PC-9 (cell line): ENCODE data around the gene SLC38A3. TPM values are rescaled to one million over a fixed set of nuclear protein-coding genes. Genes with fewer than 3 reads are reported as not detected.

ENCODE experiments used
- BruUV-seq: library from RNA; stranded (reverse); fragments of 400-500 nt; replicated peaks from 2 replicates; lab custom pipeline; 2021; lab: Mats Ljungman, UMichigan
- CTCF ChIA-PET: fragments of 300-600 bp; sonication (Branson Sonifier 250); formaldehyde crosslinking; loops from one replicate; lab custom pipeline; 2022; ENCODE audit warnings: antibody characterized with exemption; lab: Charles Lee
- POLR2A ChIA-PET: fragments of 300-600 bp; sonication (Branson Sonifier 250); formaldehyde crosslinking; loops from one replicate; lab custom pipeline; 2022; ENCODE audit warnings: antibody characterized with exemption; ENCODE audit not compliant: unreplicated experiment; lab: Charles Lee
- DNase-seq, 2 experiments: peaks; one replicate each; pipeline versions ENCODE4 v3.0.0 to v3.0.0-alpha.2; 2015 to 2022; ENCODE audit warnings: mixed read lengths in 1 of 2
- H2AFZ ChIP-seq: fragments of 200-600 bp; sonication (generic); 2 replicates; pipeline ENCODE4 v1.8.1; 2017; ENCODE audit warnings: antibody characterized with exemption
- H3F3A ChIP-seq: fragments of 200-600 bp; sonication (generic); 2 replicates; pipeline ENCODE4 v1.8.1; 2017; ENCODE audit warnings: antibody characterized with exemption, mild to moderate bottlenecking, low read depth; ENCODE audit not compliant: insufficient read depth
- H3K27ac ChIP-seq: fragments of 200-600 bp; sonication (generic); 2 replicates; pipeline ENCODE4 v1.6.1; 2016; ENCODE audit warnings: mixed run types
- H3K27me3 ChIP-seq: fragments of 200-600 bp; sonication (generic); 2 replicates; pipeline ENCODE4 v1.6.1; 2016; ENCODE audit warnings: low read depth, mixed run types; ENCODE audit not compliant: insufficient read depth
- H3K36me3 ChIP-seq: fragments of 200-600 bp; sonication (generic); 2 replicates; pipeline ENCODE4 v1.6.1; 2016; ENCODE audit warnings: low read depth, mixed run types
- H3K4me1 ChIP-seq: fragments of 200-600 bp; sonication (generic); replicated peaks from 2 replicates; pipeline ENCODE4 v1.6.1; 2016; ENCODE audit warnings: mixed run types; ENCODE audit not compliant: insufficient read depth
- H3K4me2 ChIP-seq: fragments of 200-600 bp; sonication (generic); 2 replicates; pipeline ENCODE4 v1.6.1; 2017; ENCODE audit warnings: mixed run types
- H3K4me3 ChIP-seq: fragments of 200-600 bp; sonication (generic); 2 replicates; pipeline ENCODE4 v1.6.1; 2016; ENCODE audit warnings: mixed run types
- H3K79me2 ChIP-seq: fragments of 200-600 bp; sonication (generic); 2 replicates; pipeline ENCODE4 v1.6.1; 2017; ENCODE audit warnings: low read depth, mixed run types
- H3K9me2 ChIP-seq: fragments of 200-600 bp; sonication (generic); 2 replicates; pipeline ENCODE4 v1.8.1; 2017; ENCODE audit warnings: mild to moderate bottlenecking; ENCODE audit not compliant: insufficient read depth
- H3K9me3 ChIP-seq: fragments of 200-600 bp; sonication (generic); 2 replicates; pipeline ENCODE4 v1.8.1; 2016; ENCODE audit warnings: low read depth; ENCODE audit not compliant: insufficient read depth
- H4K20me1 ChIP-seq: fragments of 200-600 bp; sonication (generic); 2 replicates; pipeline ENCODE4 v1.8.1; 2017; ENCODE audit not compliant: insufficient read depth
- CTCF ChIP-seq: fragments of 200-600 bp; sonication (generic); conservative IDR thresholded peaks from 2 replicates; pipeline ENCODE4 v1.6.1; 2017; ENCODE audit warnings: mixed run types, antibody characterized with exemption, mild to moderate bottlenecking, moderate library complexity
- EZH2 ChIP-seq: fragments of 200-600 bp; sonication (generic); IDR thresholded peaks from 2 replicates; pipeline ENCODE4 v1.8.0; 2017; ENCODE audit warnings: antibody characterized with exemption, low read depth
- intact Hi-C: fragments of 100-400 bp; cut with micrococcal nuclease; formaldehyde crosslinking; loops from one replicate; pipeline ENCODE4 v1.10.0; 2022; ENCODE audit not compliant: unreplicated experiment
- total RNA-seq: library from RNA; stranded (reverse); gene quantifications from 2 replicates; pipeline ENCODE4 v1.2.3, GENCODE V29; 2021

SLC38A3 gene
- total RNA-seq, 1 experiment from 2014 or later = 0.37 TPM

- CTCF ChIA-PET = no interaction called here
- H3K27ac ChIP-seq = no peak overlapping the region
These were observed 34.4 kb upstream of the SLC38A3 start for GRCh38 chr3:50170689-50171088.

GRCh38 chr3:50171540-50172301 lies 33.4 kb upstream of the SLC38A3 start:
- ChIA-PET CTCF (no interaction called here), POLR2A (no interaction called here)
- no peak overlapping the region for H3K27ac ChIP-seq
- H3K4me2 ChIP-seq = no peak overlapping the region
- no peaks in the 10 kb centered on the region for H3K9me3 ChIP-seq
- no peaks in the 10 kb centered on the region for H3K27me3 ChIP-seq
- H3K4me3 ChIP-seq = no peak overlapping the region
- H3K36me3 ChIP-seq = no peaks in the 10 kb centered on the region
- H3K4me1 ChIP-seq = peaks cover 15% of the 10 kb centered on the region
- no peaks in the 10 kb centered on the region for H3K9me2 ChIP-seq
- no TSS peak for BruUV-seq
- peak in 1 of 2 experiments; percentile 62 for DNase-seq
- no peaks in the 10 kb centered on the region for H4K20me1 ChIP-seq
- H2AFZ ChIP-seq = no peak overlapping the region
- no peaks in the 10 kb centered on the region for H3K79me2 ChIP-seq
- intact Hi-C loops = loop anchor here (2.0 kb wide), 1 partner anchor 13 kb away; no protein-coding TSS in a partner anchor
- no peaks in the 10 kb centered on the region; the same call in 1 of the 2 replicates for H3F3A ChIP-seq
- no peak for TF ChIP-seq CTCF
- no peak for TF ChIP-seq EZH2

More at GRCh38 chr3:50170689-50171088, 34.4 kb upstream of the SLC38A3 start:
- no peaks in the 10 kb centered on the region for H3K27me3 ChIP-seq
- no peaks in the 10 kb centered on the region for H3K9me2 ChIP-seq
- BruUV-seq = no TSS peak
- no peaks in the 10 kb centered on the region for H4K20me1 ChIP-seq
- no peaks in the 10 kb centered on the region for H3K79me2 ChIP-seq
- H3K36me3 ChIP-seq = no peaks in the 10 kb centered on the region
- H3K9me3 ChIP-seq = no peaks in the 10 kb centered on the region
- DNase-seq = peak in 1 of 2 experiments; percentile 66
- no peak overlapping the region for H3K4me3 ChIP-seq
- POLR2A ChIA-PET = no interaction called here
- H3F3A ChIP-seq = no peaks in the 10 kb centered on the region; the same call in 1 of the 2 replicates
- H3K4me1 ChIP-seq = peaks cover 15% of the 10 kb centered on the region
- TF ChIP-seq EZH2 (no peak), CTCF (no peak)
- H3K4me2 ChIP-seq = no peak overlapping the region
- no peak overlapping the region for H2AFZ ChIP-seq
- intact Hi-C loops = loop anchor here (2.0 kb wide), 1 partner anchor 14 kb away; no protein-coding TSS in a partner anchor

GRCh38 chr3:50172626-50173220 lies 32.3 kb upstream of the SLC38A3 start:
- Histone ChIP-seq H3K9me3 (no peaks in the 10 kb centered on the region), H3F3A (no peaks in the 10 kb centered on the region; the same call in 1 of the 2 replicates), H4K20me1 (no peaks in the 10 kb centered on the region), H3K27me3 (no peaks in the 10 kb centered on the region), H3K36me3 (no peaks in the 10 kb centered on the region), H3K4me2 (no peak overlapping the region), H3K4me1 (peaks cover 15% of the 10 kb centered on the region), H2AFZ (no peak overlapping the region), H3K27ac (no peak overlapping the region), H3K79me2 (no peaks in the 10 kb centered on the region), H3K4me3 (no peak overlapping the region), H3K9me2 (no peaks in the 10 kb centered on the region)
- TF ChIP-seq CTCF = no peak
- no peak for TF ChIP-seq EZH2
- no peak for DNase-seq
- CTCF ChIA-PET = interaction anchor here (0.6 kb wide), 1 partner anchor 300 kb away, joined by 9 read pairs; no protein-coding TSS in a partner anchor
- intact Hi-C loops = no loop called here
- BruUV-seq = no TSS peak
- POLR2A ChIA-PET = interaction anchor here (1.0 kb wide), 1 partner anchor 11 kb away, joined by 3 read pairs; no protein-coding TSS in a partner anchor
